K562 (cell line): ENCODE data around the gene SCYL1.
A peak's percentile ranks its signal among the peaks of the same experiment; 100 is the strongest.

ENCODE experiments used
- AFF1 ChIP-seq, 2 experiments: fragments of 450-650 bp; IDR thresholded peaks; 2 replicates each; pipeline ENCODE4 v1.6.1; 2018; ENCODE audit warnings: mild to moderate bottlenecking in 2 of 2, low read depth in 1 of 2; ENCODE audit not compliant: partially characterized antibody in 2 of 2
- CTCF ChIP-seq, 3 experiments: IDR thresholded peaks in 2 of 3; conservative IDR thresholded peaks in 1 of 3; 2 replicates each; pipeline ENCODE4 v1.5.1; 2011 to 2012; ENCODE audit warnings: low read length in 3 of 3, mild to moderate bottlenecking in 3 of 3, control low read depth in 2 of 3, improper control_type of control experiment in 1 of 3, inconsistent platforms in 1 of 3, low read depth in 1 of 3, mixed read lengths in 1 of 3, moderate library complexity in 1 of 3; ENCODE audit not compliant: insufficient read depth in 2 of 3
- EGR1 ChIP-seq: fragments of 450-650 bp; conservative IDR thresholded peaks from 2 replicates; pipeline ENCODE4 v1.6.1; 2017; ENCODE audit warnings: mild to moderate bottlenecking
- EP300 ChIP-seq: IDR thresholded peaks from 2 replicates; pipeline ENCODE4 v1.6.1; 2012; ENCODE audit warnings: low read length, improper control_type of control experiment
- KDM1A ChIP-seq, 2 experiments: fragments of 450-650 bp; IDR thresholded peaks; 2 replicates each; pipeline ENCODE4 v1.6.1; 2016; ENCODE audit warnings: mild to moderate bottlenecking in 2 of 2
- SETDB1 ChIP-seq: IDR thresholded peaks from one replicate; pipeline ENCODE4 v1.6.1; 2012; ENCODE audit warnings: low read length, control low read depth, inconsistent platforms
- SNRNP70 ChIP-seq: fragments of 200-400 bp; formaldehyde crosslinking; optimal IDR thresholded peaks from 2 replicates; pipeline ENCODE3; 2017; ENCODE audit warnings: low read depth, low read length
- SUPT5H ChIP-seq: fragments of 450-650 bp; IDR thresholded peaks from 2 replicates; pipeline ENCODE4 v1.6.1; 2016
- ZNF655 ChIP-seq: fragments of 250-450 bp; sonication (Bioruptor Pico); IDR thresholded peaks from 2 replicates; pipeline ENCODE4 v1.5.0; 2021

GRCh38 chr11:65486570-65487466 lies 38.1 kb upstream of the SCYL1 start:
- no peak for TF ChIP-seq SETDB1
- TF ChIP-seq KDM1A (IDR thresholded peaks at IDR 0.05): peak; percentile 91 to 95
- TF ChIP-seq CTCF (IDR thresholded peaks at IDR 0.05 in 2 of 3, conservative IDR thresholded peaks at IDR 0.05 in 1 of 3; ENCODE audit: insufficient read depth in 2 of 3, low read depth in 1 of 3, low read length in 3 of 3): no peak
- TF ChIP-seq EP300: no peak
- no peak for TF ChIP-seq EGR1
- no peak for TF ChIP-seq ZNF655 (CRISPR knock-in tag)
- TF ChIP-seq SUPT5H: no peak
- no peak for TF ChIP-seq AFF1 (IDR thresholded peaks at IDR 0.05; ENCODE audit: low read depth in 1 of 2, partially characterized antibody in 2 of 2)
- no peak for TF ChIP-seq SNRNP70
